DMS153 treated with DMSO at 0.1 percent for 48 hours (cell line): ENCODE data around the gene KIAA0825.

Experiments used
- DNase-seq: peaks from one replicate; lab custom pipeline; 2025; ENCODE audit not compliant: unreplicated experiment; lab: John Stamatoyannopoulos, UW

Gene KIAA0825

DNA sequence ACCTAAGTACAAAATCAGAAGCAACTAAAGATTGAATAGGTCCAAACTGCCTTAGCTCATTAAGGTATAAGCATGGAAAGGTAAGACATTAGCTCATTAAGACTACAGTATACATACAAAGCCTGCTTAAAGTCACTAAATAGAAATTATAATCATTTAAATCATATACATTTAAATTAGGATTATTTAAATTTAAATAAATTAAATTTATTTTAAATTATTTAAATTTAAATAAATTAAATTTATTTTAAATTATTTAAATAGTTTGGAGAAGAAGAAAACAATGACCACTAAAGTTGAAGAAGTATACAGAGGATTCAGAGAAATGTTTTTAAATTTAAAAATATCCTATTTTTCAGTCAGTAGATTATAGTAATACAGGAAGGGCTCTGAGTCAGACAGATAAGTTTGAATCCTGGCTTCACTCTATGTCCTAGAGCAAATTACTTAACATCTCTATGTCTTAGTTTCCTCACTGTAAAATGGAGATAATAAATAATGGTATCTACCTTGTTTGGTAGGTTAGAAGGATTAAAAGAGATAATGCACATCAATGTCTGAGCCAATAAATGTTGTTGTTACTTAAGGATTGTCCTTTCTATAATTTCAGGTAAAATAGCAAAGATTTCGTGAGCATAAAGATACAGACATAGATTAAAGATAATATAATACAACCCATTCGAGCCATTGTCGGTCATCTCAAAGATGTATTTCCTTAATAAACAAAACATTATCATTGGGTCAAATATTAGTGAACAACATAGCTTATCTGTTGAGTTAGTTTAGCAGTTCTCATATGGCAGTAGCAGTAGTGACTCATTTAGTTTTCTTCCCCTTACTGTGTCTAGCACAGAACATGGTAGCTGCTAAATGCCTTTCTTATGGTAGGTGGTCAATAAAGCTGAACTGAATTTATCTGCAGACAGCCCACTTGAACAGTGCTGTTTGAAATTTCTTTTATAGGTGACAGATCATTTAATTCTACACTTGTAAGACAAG lies 100.6 kb downstream of the KIAA0825 start:
- DNase-seq, result no peak

DNA sequence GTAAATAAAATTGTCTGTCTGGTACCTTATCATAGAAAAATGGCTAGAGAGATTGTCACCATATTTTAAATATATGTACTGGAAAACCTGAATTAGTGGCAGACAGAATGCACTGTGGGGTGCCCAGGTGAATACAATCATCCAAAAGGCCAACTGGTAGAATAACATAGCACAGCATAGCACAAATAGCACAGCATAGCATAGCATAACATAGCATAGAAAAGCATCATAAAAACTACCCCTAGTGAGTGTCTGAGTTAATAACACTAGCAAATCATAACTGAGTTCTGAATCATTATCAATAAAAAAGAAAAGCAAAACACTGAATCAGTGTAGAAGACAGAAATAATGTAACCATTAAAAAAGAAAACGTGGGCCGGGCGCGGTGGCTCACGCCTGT lies 102.3 kb downstream of the KIAA0825 start:
- no peak for DNase-seq

DNA sequence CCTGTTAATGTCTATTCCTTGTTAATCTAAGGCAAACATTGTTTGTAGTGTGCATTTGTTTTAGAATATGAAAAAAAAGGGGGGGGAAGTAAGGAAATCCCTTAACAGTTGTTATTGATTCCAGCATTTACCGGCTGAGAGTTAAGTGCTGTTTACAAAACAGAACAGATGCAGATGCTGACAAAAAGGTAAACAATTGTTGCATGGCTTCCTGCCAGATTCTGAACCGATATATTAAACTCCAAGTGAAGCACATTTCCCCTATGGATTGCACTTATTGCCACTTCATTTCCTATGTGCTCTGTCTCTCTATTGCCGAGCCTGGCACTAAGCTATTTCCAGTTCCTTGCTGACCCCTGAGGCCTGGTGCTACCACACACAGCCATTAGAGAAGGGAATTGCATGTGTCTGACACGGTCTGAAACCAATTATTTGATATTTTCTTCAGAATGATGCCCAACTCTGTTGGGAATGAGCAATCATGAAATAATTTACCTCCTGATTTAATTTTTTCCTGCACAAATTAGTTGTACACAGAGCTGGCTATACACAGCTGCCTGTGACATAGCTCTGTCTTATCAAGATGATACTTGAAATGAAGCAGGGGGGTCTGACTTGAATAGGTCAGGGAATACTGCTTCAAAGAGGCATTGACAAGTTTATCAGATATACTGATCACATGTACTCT lies 109.8 kb downstream of the KIAA0825 start:
- peak; percentile 1 for DNase-seq

DNA sequence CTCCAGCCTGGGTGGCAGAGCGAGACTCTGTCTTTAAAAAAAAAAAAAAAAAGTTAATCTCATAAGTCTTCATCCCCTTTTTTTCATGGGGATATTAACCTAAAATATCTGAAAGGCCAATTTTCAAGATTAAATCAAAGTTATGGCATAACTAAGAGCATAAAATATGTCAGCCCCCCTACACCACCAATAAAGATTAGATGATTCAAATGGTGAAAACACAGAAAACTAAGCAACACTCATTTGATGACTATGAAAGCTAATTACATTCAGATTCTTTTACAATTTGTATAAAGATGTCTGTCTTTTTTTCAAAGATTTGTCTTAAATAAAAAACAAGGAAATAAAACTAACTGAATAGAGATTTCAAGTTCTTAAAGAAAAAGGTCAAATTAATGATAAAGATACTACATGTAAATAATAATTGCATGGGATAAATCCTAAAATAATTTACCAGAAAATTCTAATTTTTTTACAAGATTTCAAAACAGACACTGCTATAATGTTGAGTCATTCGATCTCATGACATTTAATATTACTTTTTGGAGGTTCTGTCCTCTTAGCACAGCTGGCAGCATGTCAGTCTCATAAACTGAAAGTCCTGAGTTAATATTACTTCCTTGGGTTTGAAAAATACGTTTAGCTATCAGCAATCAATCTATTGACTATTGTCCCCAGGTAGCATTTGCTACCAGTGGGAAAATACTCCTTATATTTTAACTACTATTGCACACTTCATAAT lies 112.9 kb downstream of the KIAA0825 start:
- no peak for DNase-seq

DNA sequence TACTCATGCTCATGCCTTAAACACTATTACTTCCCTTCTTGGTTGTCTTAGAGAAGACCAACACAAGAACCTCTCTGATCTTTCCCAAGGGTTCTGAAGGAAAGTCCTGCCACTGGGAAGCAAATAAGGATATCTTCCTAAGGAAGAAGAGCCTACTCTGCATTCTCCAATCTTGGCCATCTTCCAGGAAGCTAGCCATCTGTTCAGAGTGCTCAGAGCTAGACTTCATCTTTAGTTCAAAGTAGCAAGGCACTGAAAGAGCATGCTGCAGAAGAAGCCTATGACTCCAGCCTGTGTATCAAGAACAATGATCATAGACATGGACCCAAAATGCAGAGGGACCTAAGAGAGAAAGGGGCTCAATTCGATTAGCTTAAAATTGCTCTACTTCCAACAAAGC lies 114.7 kb downstream of the KIAA0825 start:
- no peak for DNase-seq

DNA sequence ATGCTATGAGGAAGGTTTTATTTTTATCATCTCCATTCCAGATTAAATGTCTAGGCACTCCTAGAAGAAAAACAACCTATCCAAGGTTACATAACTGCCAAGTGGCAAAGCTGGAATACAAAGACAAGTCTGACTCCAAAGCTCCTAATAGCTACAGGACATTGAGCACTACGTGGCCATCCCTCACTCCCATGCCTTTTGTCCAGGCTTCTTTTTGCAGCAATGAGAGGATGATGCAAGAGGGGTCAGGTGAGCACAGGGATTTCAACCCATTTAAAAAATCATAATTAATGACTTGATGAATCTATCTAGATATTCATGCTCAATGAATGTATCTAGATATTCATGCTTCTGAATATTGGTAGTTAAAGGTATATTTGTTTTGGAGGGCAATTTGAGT lies 117.0 kb downstream of the KIAA0825 start:
- DNase-seq, result no peak

DNA sequence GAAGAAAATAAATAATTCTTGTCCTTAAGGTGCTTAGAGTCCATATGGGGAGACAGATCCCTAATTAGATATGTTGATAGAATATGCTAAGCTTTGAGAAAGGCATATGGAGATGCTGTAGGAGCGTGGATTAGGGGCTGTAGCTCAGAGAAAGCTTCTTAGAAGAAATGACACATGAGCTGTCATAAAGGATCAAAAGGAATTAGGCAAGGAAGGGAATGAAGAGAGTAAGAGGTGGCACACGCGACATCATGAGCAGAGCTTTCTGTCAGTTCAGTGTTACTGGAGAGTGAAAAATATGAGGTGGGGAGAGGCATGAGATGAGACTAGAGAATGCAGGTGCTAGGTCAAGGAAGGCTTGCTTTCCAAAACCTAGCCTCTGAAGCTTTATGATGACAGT lies 118.6 kb downstream of the KIAA0825 start:
- DNase-seq, result no peak

DNA sequence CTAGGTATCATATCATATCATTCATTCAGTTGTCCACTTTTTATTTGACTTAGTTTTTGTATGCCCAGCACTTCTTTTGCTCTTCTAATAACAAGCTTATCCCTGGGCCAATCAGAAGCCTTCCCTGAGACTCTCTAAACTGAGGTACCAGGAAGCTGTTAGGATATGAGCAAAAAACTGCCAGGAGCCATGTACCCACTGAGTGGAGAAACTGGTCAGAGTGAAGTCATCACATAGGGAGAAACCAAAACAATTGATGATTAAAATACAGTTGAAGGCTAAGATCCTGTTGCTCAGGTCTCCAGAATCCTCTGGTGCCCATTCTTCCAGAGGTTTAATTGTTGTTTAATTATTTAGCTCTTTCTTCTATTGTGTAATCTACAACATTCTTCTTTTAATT lies 120.2 kb downstream of the KIAA0825 start:
- no peak for DNase-seq

DNA sequence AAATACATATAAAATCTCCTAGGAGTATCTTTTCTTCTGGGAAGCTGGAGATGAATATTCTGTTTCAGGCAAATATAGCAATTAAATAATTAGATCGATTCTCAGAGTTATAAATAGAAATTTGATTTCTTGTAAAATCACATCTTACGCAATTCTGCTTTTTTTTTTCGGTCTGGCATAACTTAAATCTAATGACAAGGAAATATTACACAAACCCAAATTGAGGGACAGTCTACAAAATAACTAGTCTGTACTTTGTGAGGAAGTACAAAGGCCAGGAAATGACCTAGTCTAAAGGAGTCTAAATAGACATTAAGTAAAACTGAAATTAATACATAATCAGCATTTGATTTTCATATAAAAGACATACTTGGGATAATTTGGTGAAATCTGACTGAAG lies 133.3 kb downstream of the KIAA0825 start:
- DNase-seq, result no peak

DNA sequence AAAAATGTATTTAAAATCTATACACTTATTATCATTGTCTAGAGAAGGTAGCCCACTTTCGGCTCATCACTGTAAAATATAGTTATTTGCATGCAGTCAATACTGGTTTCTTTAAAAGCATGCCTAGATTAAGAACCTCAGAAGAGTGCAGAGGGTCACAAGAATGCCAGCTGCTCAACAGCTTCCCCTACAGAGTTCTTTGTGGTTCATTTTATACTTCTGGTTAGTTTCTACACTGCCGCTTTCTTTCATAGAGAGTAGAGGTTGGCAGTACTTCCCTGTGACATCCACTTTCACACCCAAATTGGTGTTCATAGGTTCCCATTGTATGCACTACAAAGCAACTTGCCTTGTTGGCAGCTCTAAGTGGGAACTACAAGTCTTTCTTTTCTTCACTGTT lies 137.3 kb downstream of the KIAA0825 start:
- DNase-seq, result no peak

DNA sequence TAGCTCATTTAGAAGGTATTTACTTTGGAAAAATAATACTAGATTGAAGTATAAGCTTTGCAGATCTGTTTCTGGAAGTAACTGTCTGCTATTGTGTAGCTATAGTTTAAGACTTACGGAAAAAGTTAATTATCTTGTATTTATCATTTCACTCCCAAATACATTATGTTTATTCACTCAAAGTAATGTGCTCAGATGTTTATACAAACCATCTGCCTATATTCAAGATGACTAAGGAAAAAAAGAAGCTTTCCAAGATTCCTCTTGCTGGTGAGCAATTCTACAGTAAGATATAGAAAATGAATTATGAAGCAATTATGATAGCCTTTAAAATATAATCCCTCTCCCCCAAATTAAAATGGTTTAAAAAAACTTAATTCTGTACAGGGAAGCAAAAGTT lies 137.9 kb downstream of the KIAA0825 start:
- DNase-seq, result no peak

DNA sequence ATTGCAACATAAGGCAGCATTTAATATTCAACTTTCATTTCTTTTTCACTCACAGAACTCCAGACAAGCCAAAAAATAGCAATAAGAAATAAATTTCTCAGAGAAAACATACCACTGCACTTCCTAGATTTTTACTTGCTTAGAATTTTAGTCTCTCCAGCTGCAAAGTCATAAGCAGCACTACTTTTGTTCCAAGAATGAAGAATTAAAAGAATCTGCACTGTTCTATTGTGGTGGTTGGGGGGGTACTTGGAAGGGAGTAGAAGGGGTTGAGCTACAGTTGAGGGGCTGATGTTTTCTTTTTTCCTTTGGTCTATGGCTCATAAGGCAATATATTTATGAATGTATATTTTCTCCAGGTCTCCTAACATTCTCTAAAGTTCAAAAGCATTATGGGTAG lies 144.5 kb downstream of the KIAA0825 start:
- no peak for DNase-seq

DNA sequence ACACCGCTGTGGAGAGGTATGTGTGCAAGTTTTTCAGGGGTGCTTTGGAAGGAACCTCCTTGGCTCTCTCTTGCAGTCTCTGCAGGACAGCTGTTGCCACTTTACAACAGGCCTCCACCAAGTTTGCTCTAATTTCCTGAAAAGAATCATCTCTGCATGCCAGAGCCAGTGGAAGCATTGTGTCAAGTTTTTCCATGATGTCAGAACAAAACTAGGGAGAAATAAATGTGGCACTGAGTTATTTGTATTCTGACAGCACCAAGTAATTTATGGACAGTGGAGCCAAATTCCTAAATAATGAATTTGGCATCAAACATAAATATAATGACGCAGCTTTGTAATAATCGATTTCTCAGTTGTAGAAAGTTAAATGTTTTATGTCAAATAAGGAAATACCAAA lies 146.9 kb downstream of the KIAA0825 start:
- no peak for DNase-seq

DNA sequence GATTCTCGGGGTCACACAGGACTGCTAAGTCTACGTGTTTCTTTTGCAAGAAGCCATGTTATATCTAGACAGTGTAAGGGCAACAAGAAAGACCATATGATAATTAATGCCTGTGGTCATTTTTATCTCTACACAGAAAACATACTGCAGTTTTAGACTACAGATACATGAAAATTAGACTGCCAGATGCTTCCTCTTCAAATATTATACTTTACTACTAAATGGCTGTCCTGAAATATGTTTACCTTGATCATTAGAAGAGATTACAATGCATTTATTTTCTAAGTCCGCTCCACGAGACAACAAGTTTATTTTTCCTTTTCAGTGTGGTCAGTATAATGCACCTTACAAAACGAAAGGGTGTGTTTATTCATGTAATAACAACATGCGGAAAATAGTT lies 147.6 kb downstream of the KIAA0825 start:
- no peak for DNase-seq

DNA sequence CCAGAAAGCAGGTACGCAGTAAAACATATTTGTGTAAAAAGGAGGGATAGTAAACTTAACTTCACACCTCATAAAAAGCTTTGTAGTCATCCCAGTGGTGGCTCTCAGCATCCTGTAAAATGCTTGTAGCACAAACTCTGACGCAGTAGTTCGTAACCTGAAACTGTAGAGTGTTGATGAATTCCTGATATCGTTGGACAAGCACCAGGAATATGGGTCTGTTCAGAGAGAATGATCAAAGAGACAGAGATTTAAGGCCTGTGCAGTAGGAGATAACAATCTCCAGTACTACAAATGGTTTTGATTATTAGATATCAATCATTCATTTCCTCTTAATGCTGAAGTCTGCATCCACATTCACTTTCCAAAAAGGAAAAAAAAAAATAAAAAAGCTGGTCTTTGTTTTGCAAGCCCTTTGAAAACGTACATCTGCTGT lies 148.5 kb downstream of the KIAA0825 start:
- DNase-seq, result peak; percentile 29

DNA sequence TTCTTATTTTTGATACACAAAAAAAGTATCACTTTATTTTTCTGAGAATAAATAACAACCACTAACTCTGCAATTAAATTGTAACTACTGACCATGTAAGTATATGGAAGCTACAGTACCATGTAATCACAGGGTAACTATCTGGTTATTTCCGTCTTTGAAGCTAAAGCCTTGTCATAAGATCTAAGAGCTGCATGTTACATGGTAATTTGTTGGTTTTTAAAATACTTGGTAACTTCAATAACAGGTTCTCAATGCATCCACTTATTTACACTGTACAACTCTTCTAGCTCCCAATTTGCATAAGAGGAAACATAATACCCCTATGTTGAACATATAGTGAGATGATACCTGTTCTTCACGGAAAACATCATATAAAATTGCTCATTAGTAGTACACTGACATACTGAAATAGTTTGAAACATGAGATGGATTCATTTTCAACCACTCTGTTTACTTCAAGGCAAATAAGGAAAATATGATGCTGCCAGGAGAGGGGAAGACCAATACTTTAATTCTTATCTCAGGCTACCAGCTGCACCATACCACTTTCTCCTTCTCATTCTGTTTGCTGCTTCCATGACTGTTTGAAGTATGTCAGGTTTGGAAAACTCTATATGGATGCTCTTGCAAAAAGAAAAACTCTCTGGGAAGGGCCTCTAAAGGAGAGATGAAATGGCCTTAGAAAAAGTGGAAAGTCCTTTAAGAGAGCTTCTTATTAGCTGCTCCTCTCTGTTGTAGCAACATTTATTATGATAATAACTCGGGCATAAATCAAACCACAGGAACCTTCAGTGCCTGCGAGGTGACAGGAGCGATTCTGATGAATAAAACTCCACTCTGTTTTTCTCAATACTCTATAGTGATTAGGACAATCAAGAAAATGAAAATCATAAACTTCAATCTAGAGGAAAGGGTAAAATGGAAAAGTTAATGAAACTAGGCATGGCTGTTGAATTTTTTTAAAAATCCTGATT lies 150.2 kb downstream of the KIAA0825 start:
- DNase-seq, result no peak

DNA sequence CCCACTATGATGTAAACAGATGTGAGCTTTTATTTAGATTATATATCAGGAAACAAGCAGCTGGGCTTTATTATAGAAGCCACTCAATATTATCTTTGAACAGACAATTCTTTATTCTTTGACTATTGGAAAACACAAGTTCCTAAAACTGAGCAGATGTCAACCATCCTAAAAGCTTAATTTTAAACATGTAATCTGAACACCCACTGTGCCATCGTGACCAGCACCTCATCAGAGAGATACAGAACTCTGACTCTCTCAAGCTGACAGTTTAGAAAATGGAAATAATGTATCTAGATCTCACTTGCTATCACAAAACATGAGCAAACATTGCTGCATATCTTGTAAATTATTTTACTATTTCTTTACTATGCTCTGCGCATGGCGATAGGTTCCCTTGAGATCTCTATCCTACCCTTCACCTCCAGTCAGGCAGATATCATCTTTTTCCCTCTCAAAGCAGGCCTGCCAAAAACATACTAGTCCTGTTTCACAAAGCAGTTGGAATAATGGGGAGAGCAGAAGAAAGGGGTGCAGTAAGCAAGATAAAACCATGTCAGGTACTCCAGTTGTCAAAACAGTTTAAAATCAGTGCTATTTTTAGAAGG lies 151.0 kb downstream of the KIAA0825 start:
- no peak for DNase-seq

DNA sequence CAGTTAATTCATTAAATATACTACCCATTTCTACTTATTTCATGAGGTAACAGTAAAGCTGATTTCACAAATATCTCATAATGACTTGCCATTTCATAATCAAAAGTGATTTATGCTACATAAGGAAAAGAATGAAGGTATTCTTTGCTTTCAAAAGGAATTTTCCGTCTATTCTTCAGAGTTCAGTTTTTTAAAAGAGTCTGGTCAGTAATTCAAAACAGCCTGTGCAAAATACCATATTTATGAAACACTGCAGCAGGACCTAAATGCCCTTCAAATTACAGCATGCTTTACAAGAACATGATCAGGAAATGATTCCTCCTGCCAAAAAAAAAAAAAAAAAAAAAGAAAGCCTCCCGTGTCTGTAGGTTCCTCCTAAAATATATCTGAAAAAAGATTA lies 154.7 kb downstream of the KIAA0825 start:
- no peak for DNase-seq

DNA sequence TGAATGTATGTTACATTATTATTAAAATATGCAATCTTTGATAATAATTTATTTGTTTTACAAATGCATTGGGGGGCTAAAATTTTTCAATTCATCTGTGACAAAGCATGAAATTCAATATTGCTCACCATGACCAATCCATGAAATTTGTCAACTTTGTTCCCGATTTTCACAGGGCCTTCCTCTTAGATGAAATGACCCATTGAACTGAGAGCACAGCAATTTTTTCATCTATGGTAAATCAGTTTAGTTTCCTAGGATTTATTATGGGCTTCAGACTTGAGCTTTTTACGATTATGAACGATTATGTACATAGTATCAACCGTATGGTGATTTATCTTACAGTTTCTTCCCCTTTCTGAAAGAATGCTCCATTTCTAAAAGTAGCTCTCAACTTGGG lies 157.3 kb downstream of the KIAA0825 start:
- no peak for DNase-seq

DNA sequence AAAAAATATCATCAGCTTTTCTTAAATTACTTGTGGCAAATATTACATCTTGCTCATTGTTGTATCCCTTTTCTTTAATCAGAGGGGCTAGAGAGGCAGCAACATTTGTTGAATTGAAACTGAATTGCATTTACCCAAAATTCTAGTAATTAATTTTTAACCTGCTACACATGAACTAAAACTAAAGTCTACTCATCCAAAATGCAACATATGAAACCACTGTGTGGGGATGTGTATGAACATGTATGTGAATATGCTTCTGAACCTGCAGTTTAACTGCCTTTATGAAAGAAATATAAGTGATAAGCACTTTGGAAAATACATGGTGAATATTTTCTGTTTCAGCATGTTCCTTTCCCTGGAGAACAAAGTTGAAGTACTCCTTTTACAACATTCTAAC lies 158.5 kb downstream of the KIAA0825 start:
- DNase-seq, result no peak
